A204.1 (cell line): ENCODE data around the gene STK17A.
"Not testable (repeated sequence)": the region's sequence is repeated elsewhere in the genome, so short reads cannot be mapped to it uniquely, and the experiment has no call there.

Source experiments
- FAIRE-seq: peaks from 2 replicates; lab custom pipeline; 2012; peaks lifted over from hg19 to GRCh38; lab: Jason Lieb, UNC

The STK17A gene

GRCh38 chr7:43660141-43660540, 77.2 kb downstream of the STK17A start:
- no peak for FAIRE-seq

GRCh38 chr7:43664681-43665080, 81.8 kb downstream of the STK17A start:
- FAIRE-seq, result no peak

- no peak for FAIRE-seq
Observed at GRCh38 chr7:43666938-43667337, 84.0 kb downstream of the STK17A start.

GRCh38 chr7:43668035-43668434, 85.1 kb downstream of the STK17A start:
- no peak for FAIRE-seq

- no peak for FAIRE-seq
Observed at GRCh38 chr7:43669286-43670081, 86.6 kb downstream of the STK17A start.

GRCh38 chr7:43671521-43671920, 88.6 kb downstream of the STK17A start:
- FAIRE-seq, result no peak

GRCh38 chr7:43673243-43673976, 90.5 kb downstream of the STK17A start:
- not testable (repeated sequence) for FAIRE-seq

- no peak for FAIRE-seq
Observed at GRCh38 chr7:43674559-43675436, 91.9 kb downstream of the STK17A start.
